Measurements from ENCODE around the gene CNN1. TPM values are rescaled to one million over a fixed set of nuclear protein-coding genes. Genes with fewer than 3 reads are reported as not detected.

Gene CNN1
- polyA plus RNA-seq, 1 of the 3 experiments (the other 2 are of a cell fraction), result 4.6 TPM

DNA sequence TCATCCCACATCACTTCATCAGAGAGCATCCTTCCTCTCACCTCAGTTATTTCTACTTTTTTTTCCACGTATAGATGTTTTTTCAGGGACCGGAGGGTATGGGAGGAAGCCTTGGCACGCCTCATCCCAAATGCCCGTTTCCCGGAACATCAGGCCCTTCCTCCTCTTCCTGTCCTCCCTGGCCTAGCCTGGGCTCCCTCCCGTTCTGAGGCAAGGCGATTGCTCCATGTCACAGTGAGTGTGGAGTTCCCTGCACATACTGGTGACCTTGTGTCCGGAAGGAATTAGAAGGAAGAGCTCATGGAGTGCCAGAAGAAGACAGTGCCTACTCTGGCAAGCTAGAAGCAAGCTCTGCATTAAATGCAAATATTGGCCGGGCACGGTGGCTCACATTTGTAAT is 57.5 kb downstream of the CNN1 start:
- H3K4me3 ChIP-seq (ENCODE audit: low read depth in 2 of 2, low read length in 1 of 2), result no peak overlapping the region
- ChIA-PET POLR2A (interaction anchor here (1.1 to 2.2 kb wide), 2 partner anchors 8 to 44 kb away, joined by 3 to 9 read pairs; no protein-coding TSS in a partner anchor), CTCF (interaction anchor here (0.6 kb wide), 1 partner anchor 8 kb away, joined by 4 read pairs; no protein-coding TSS in a partner anchor)
- H3K9me2 ChIP-seq, result no peaks in the 10 kb centered on the region
- no peak overlapping the region for H3K27ac ChIP-seq (ENCODE audit: low read depth in 2 of 2, low read length in 1 of 2)
- H3K4me2 ChIP-seq, result no peak overlapping the region
- H4K20me1 ChIP-seq (ENCODE audit: insufficient read depth), result peaks cover 21% of the 10 kb centered on the region
- no peak overlapping the region for H3K9ac ChIP-seq
- peaks cover 0 to 5% of the 10 kb centered on the region in 2 experiments; a peak in 2 of 4 replicates for H3K4me1 ChIP-seq (ENCODE audit: control insufficient read depth in 1 of 2, insufficient read depth in 2 of 2, low read depth in 1 of 2, low read length in 1 of 2)
- H3K27me3 ChIP-seq (ENCODE audit: insufficient read depth), result no peaks in the 10 kb centered on the region
- WGBS (ENCODE audit: low lambda C conversion rate), result 96% methylated on average over 10 of the region's 10 CpGs
- H3F3A ChIP-seq (replicated peaks; ENCODE audit: insufficient read depth), result no peaks in the 10 kb centered on the region
- H3K9me3 ChIP-seq, result no peaks in the 10 kb centered on the region
- peaks cover 39% of the 10 kb centered on the region for H3K79me2 ChIP-seq (ENCODE audit: insufficient read depth)
- TF ChIP-seq MEF2A (IDR thresholded peaks at IDR 0.05; ENCODE audit: borderline replicate concordance, low read depth), result no peak
- TF ChIP-seq RFX5 (IDR thresholded peaks at IDR 0.05; ENCODE audit: low read length), result no peak
- TF ChIP-seq, protein P1, sequence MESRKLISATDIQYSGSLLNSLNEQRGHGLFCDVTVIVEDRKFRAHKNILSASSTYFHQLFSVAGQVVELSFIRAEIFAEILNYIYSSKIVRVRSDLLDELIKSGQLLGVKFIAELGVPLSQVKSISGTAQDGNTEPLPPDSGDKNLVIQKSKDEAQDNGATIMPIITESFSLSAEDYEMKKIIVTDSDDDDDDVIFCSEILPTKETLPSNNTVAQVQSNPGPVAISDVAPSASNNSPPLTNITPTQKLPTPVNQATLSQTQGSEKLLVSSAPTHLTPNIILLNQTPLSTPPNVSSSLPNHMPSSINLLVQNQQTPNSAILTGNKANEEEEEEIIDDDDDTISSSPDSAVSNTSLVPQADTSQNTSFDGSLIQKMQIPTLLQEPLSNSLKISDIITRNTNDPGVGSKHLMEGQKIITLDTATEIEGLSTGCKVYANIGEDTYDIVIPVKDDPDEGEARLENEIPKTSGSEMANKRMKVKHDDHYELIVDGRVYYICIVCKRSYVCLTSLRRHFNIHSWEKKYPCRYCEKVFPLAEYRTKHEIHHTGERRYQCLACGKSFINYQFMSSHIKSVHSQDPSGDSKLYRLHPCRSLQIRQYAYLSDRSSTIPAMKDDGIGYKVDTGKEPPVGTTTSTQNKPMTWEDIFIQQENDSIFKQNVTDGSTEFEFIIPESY (IDR thresholded peaks at IDR 0.05; ENCODE audit: borderline replicate concordance, low read depth), result no peak
- TF ChIP-seq SMC3 (IDR thresholded peaks at IDR 0.05; ENCODE audit: low read depth, low read length), result no peak
- no peak for TF ChIP-seq FOXJ3 (CRISPR knock-in tag; IDR thresholded peaks at IDR 0.05)
- TF ChIP-seq RCOR1 (IDR thresholded peaks at IDR 0.05; ENCODE audit: low read length), result no peak
- no peak for TF ChIP-seq TEAD4 (IDR thresholded peaks at IDR 0.05; ENCODE audit: borderline replicate concordance, insufficient read depth)
- no peak for TF ChIP-seq TAF1 (IDR thresholded peaks at IDR 0.05; ENCODE audit: borderline replicate concordance, low read depth, low read length)
- TF ChIP-seq, protein P2, sequence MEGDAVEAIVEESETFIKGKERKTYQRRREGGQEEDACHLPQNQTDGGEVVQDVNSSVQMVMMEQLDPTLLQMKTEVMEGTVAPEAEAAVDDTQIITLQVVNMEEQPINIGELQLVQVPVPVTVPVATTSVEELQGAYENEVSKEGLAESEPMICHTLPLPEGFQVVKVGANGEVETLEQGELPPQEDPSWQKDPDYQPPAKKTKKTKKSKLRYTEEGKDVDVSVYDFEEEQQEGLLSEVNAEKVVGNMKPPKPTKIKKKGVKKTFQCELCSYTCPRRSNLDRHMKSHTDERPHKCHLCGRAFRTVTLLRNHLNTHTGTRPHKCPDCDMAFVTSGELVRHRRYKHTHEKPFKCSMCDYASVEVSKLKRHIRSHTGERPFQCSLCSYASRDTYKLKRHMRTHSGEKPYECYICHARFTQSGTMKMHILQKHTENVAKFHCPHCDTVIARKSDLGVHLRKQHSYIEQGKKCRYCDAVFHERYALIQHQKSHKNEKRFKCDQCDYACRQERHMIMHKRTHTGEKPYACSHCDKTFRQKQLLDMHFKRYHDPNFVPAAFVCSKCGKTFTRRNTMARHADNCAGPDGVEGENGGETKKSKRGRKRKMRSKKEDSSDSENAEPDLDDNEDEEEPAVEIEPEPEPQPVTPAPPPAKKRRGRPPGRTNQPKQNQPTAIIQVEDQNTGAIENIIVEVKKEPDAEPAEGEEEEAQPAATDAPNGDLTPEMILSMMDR (IDR thresholded peaks at IDR 0.05), result no peak
- no peak for TF ChIP-seq NFIC (IDR thresholded peaks at IDR 0.05; ENCODE audit: borderline replicate concordance)
- TF ChIP-seq, protein P3, sequence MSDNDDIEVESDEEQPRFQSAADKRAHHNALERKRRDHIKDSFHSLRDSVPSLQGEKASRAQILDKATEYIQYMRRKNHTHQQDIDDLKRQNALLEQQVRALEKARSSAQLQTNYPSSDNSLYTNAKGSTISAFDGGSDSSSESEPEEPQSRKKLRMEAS (IDR thresholded peaks at IDR 0.05; ENCODE audit: low read depth), result no peak
- TF ChIP-seq, protein P4, sequence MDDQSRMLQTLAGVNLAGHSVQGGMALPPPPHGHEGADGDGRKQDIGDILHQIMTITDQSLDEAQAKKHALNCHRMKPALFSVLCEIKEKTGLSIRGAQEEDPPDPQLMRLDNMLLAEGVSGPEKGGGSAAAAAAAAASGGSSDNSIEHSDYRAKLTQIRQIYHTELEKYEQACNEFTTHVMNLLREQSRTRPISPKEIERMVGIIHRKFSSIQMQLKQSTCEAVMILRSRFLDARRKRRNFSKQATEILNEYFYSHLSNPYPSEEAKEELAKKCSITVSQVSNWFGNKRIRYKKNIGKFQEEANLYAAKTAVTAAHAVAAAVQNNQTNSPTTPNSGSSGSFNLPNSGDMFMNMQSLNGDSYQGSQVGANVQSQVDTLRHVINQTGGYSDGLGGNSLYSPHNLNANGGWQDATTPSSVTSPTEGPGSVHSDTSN (IDR thresholded peaks at IDR 0.05), result no peak
- TF ChIP-seq, protein P5, sequence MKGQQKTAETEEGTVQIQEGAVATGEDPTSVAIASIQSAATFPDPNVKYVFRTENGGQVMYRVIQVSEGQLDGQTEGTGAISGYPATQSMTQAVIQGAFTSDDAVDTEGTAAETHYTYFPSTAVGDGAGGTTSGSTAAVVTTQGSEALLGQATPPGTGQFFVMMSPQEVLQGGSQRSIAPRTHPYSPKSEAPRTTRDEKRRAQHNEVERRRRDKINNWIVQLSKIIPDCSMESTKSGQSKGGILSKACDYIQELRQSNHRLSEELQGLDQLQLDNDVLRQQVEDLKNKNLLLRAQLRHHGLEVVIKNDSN (IDR thresholded peaks at IDR 0.05; ENCODE audit: borderline replicate concordance, low read depth), result no peak
- no peak for TF ChIP-seq CHD2 (IDR thresholded peaks at IDR 0.05; ENCODE audit: low read length, partially characterized antibody)
- no peak for TF ChIP-seq GABPA (IDR thresholded peaks at IDR 0.05; ENCODE audit: low read depth)
- TF ChIP-seq, protein P6, sequence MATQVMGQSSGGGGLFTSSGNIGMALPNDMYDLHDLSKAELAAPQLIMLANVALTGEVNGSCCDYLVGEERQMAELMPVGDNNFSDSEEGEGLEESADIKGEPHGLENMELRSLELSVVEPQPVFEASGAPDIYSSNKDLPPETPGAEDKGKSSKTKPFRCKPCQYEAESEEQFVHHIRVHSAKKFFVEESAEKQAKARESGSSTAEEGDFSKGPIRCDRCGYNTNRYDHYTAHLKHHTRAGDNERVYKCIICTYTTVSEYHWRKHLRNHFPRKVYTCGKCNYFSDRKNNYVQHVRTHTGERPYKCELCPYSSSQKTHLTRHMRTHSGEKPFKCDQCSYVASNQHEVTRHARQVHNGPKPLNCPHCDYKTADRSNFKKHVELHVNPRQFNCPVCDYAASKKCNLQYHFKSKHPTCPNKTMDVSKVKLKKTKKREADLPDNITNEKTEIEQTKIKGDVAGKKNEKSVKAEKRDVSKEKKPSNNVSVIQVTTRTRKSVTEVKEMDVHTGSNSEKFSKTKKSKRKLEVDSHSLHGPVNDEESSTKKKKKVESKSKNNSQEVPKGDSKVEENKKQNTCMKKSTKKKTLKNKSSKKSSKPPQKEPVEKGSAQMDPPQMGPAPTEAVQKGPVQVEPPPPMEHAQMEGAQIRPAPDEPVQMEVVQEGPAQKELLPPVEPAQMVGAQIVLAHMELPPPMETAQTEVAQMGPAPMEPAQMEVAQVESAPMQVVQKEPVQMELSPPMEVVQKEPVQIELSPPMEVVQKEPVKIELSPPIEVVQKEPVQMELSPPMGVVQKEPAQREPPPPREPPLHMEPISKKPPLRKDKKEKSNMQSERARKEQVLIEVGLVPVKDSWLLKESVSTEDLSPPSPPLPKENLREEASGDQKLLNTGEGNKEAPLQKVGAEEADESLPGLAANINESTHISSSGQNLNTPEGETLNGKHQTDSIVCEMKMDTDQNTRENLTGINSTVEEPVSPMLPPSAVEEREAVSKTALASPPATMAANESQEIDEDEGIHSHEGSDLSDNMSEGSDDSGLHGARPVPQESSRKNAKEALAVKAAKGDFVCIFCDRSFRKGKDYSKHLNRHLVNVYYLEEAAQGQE (IDR thresholded peaks at IDR 0.05; ENCODE audit: low read depth, low read length), result no peak
- TF ChIP-seq GATA2 (CRISPR knock-in tag; IDR thresholded peaks at IDR 0.05), result no peak
- TF ChIP-seq, protein P7, sequence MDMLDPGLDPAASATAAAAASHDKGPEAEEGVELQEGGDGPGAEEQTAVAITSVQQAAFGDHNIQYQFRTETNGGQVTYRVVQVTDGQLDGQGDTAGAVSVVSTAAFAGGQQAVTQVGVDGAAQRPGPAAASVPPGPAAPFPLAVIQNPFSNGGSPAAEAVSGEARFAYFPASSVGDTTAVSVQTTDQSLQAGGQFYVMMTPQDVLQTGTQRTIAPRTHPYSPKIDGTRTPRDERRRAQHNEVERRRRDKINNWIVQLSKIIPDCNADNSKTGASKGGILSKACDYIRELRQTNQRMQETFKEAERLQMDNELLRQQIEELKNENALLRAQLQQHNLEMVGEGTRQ (IDR thresholded peaks at IDR 0.05; ENCODE audit: borderline replicate concordance, low read depth, low read length), result no peak
- no peak overlapping the region for H2AFZ ChIP-seq (ENCODE audit: low read depth)
- DNase-seq, result no peak
- peaks cover 0 to 23% of the 10 kb centered on the region in 2 experiments for H3K36me3 ChIP-seq (replicated peaks in 1 of 2; ENCODE audit: control insufficient read depth in 1 of 2, insufficient read depth in 2 of 2, low read length in 1 of 2)
